Hepatocyte (in vitro differentiated cells): ENCODE data around the gene IDH2.

Source experiments
- EZH2 ChIP-seq: fragments of 200-600 bp; sonication (generic); IDR thresholded peaks from 2 replicates; pipeline ENCODE4 v1.6.1; 2016; ENCODE audit warnings: antibody characterized with exemption, mild to moderate bottlenecking, borderline replicate concordance
- TF ChIP-seq, protein P1 (sequence below): fragments of 200-600 bp; sonication (generic); IDR thresholded peaks from 2 replicates; pipeline ENCODE4 v1.5.1; 2016; ENCODE audit warnings: antibody characterized with exemption, mild to moderate bottlenecking; ENCODE audit not compliant: poor library complexity

DNA sequence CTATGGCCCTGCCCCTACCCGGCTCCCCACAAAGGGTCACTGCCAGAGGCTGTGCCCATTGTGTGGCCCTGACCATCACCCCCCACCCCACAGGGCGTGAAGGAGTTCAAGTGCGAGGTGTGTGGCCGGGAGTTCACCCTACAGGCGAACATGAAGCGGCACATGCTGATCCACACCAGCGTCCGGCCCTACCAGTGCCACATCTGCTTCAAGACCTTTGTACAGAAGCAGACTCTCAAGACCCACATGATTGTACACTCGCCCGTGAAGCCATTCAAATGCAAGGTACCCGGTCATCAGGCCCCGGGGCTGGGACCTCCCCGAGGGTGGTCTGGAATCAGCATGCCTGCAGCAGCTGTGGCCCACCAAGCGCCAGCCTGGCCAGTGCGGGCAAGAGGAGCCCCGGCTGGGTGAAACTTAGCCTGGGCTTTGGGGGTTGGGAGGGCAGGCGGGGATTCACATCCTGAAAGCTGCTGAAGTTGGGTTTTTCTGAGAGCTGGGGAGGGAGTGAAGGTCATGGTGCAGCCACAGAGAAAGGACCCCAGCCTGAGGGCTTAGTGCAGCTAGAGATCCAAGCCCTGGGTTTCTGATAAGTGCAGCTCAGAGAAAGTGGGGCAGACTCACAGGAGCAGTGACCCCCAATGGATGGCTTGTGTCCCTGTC, 29.2 kb downstream of the IDH2 start:
- TF ChIP-seq, protein P1, sequence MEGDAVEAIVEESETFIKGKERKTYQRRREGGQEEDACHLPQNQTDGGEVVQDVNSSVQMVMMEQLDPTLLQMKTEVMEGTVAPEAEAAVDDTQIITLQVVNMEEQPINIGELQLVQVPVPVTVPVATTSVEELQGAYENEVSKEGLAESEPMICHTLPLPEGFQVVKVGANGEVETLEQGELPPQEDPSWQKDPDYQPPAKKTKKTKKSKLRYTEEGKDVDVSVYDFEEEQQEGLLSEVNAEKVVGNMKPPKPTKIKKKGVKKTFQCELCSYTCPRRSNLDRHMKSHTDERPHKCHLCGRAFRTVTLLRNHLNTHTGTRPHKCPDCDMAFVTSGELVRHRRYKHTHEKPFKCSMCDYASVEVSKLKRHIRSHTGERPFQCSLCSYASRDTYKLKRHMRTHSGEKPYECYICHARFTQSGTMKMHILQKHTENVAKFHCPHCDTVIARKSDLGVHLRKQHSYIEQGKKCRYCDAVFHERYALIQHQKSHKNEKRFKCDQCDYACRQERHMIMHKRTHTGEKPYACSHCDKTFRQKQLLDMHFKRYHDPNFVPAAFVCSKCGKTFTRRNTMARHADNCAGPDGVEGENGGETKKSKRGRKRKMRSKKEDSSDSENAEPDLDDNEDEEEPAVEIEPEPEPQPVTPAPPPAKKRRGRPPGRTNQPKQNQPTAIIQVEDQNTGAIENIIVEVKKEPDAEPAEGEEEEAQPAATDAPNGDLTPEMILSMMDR, result no peak
- TF ChIP-seq EZH2, result no peak
